Measurements from ENCODE around the gene BHLHA15.

DNA sequence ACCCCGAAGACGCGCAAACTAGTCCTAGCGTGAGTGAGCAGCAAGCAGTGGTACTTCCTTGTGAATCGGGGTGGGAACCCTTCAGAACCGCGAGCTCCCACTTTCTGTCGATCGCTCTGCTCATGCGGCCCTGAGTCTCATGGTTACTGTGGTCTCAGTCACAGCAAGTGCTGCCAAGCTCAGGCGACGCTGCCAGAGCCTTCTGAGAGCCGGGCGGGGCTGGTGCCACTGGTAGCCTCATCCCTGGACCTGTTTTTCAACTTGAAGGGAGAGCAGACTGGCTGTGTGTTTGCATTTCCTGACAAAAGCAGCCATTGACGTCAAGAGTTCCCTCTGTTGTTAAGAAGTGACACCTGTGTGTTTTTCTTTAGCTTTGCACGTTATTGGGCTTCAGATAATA, 32.9 kb upstream of the BHLHA15 start:
- TF ChIP-seq CTCF (IDR thresholded peaks at IDR 0.05) (no peak), POLR2A (IDR thresholded peaks at IDR 0.05) (no peak)
